Naive thymus-derived CD8-positive, alpha-beta T cell (primary cell): ENCODE results near the gene KRTAP4-16. TPM values are rescaled to one million over a fixed set of nuclear protein-coding genes. Genes with fewer than 3 reads are reported as not detected.
"Not testable (repeated sequence)": the region's sequence is repeated elsewhere in the genome, so short reads cannot be mapped to it uniquely, and the experiment has no call there.

Experiments used
- ATAC-seq, 2 donors: fragments of 150-1000 bp; cut with Tn5 transposase in 1 of 2; sonication (Bioruptor Pico), chemical (Tn5 transposase) in 1 of 2; 1 replicate in 1 of 2; 2 replicates in 1 of 2; pipeline ENCODE4 v1.10.0; 2021; ENCODE audit warnings: mild to moderate bottlenecking in 2 of 2, moderate library complexity in 2 of 2
- POLR2A ChIA-PET: fragments of 350-600 bp; sonication (Branson Sonifier 250); formaldehyde crosslinking; loops from one replicate; lab custom pipeline; 2021; ENCODE audit warnings: antibody characterized with exemption; lab: Charles Lee
- DNase-seq, 10 donors: peaks; one replicate each; pipeline versions ENCODE4 v3.0.0 to v3.0.0-alpha.2; 2020 to 2022
- H3K27ac Mint-ChIP-seq, 10 donors: one replicate each; pipeline ENCODE4 v1.8.0; 2020 to 2022; ENCODE audit warnings: mild to moderate bottlenecking in 10 of 10, mixed read lengths in 10 of 10, moderate library complexity in 4 of 10, inconsistent platforms in 1 of 10
- H3K27me3 Mint-ChIP-seq, 5 donors: one replicate each; pipeline ENCODE4 v1.8.0; 2021 to 2022; ENCODE audit warnings: mixed read lengths in 5 of 5
- H3K36me3 Mint-ChIP-seq, 3 donors: one replicate each; pipeline ENCODE4 v1.8.0; 2020 to 2022; ENCODE audit warnings: mixed read lengths in 3 of 3, mild to moderate bottlenecking in 2 of 3, inconsistent platforms in 1 of 3
- H3K4me1 Mint-ChIP-seq, 4 donors: one replicate each; pipeline ENCODE4 v1.8.0; 2021 to 2022; ENCODE audit warnings: mixed read lengths in 4 of 4
- H3K4me3 Mint-ChIP-seq, 10 donors: one replicate each; pipeline ENCODE4 v1.8.0; 2020 to 2022; ENCODE audit warnings: mild to moderate bottlenecking in 10 of 10, mixed read lengths in 10 of 10, moderate library complexity in 6 of 10, inconsistent platforms in 1 of 10
- H3K9me3 Mint-ChIP-seq, 9 donors: one replicate each; pipeline ENCODE4 v1.8.0; 2020 to 2022; ENCODE audit warnings: mixed read lengths in 9 of 9, mild to moderate bottlenecking in 3 of 9, inconsistent platforms in 1 of 9, moderate library complexity in 1 of 9
- polyA plus RNA-seq, 3 donors: library from polyadenylated mRNA; unstranded; fragments of 300-500 nt; fragmentation: Illumina TruSeq; gene quantifications; one replicate each; pipeline ENCODE4 v1.2.3, GENCODE V29; 2021
- total RNA-seq, 8 experiments: library from RNA in 2 of 8; stranded (reverse) in 2 of 8; gene quantifications; one replicate each; pipeline ENCODE4 v1.2.3 and lab custom pipeline; 2021 to 2026

KRTAP4-16 gene
- total and polyA plus RNA-seq, 5 experiments from 2014 or later = not detected

DNA sequence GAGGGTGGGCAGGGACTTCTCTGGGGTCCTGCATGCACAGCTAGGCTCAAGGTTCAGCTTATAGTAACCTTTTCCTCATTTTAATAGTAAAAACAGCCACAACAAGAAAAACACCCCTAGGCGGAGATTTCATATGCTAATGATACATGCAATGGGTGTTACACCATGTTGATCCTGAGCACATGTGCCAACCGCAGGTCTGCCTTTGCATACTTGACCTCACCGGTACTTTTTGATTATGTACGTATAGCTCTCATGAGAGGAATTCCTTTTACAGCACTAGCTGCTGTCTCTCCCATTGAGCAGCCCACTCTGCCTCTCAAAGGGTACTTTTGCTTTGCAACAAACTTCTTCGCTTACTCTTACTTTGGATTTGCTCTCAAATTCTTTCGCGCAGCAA, 6.0 kb downstream of the KRTAP4-16 start:
- H3K36me3 Mint-ChIP-seq = peaks cover 0 to 5% (median 3%) of the 10 kb centered on the region in 3 donors
- peaks cover 6 to 14% (median 8%) of the 10 kb centered on the region in 5 donors for H3K27me3 Mint-ChIP-seq
- peak overlapping the region in 1 of 10 donors; percentile 34 for H3K27ac Mint-ChIP-seq
- POLR2A ChIA-PET = no interaction called here
- ATAC-seq = no peak
- peaks cover 6 to 17% (median 10%) of the 10 kb centered on the region in 4 donors for H3K4me1 Mint-ChIP-seq
- peaks cover 0 to 7% (median 0%) of the 10 kb centered on the region in 9 donors for H3K9me3 Mint-ChIP-seq
- no peak for DNase-seq
- H3K4me3 Mint-ChIP-seq = no peak overlapping the region

DNA sequence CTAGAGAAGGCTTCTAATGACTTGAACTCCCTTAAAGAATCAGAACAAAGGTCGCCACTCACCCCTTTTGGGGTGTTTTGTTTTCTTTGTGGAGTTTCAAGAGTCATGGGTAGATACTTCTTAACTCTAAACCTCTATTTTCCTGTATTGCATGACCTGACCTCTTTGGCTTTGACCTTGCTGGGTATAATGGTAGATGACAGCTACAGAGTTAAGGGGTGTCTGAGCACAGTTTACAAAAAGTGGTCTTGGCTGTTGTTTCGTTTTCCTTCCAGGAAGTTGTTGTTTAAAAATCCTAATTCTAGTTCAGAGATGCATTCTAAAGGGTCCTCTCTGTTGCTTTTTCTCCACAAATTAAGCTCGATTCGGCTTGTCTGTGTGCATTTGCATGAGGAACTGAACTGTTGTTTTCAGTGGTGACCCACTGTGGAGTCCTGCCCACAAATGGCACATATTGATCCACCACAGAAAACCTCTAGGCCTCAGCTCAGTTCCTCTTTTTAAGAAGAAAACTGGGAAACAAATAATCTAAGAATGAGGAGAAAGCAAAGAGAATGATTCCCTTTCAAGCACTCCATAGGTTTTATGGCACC, 13.2 kb downstream of the KRTAP4-16 start:
- H3K4me3 Mint-ChIP-seq, H3K9me3 Mint-ChIP-seq, H3K36me3 Mint-ChIP-seq, ATAC-seq, DNase-seq, POLR2A ChIA-PET, H3K4me1 Mint-ChIP-seq, H3K27ac Mint-ChIP-seq, H3K27me3 Mint-ChIP-seq: not testable (repeated sequence)

DNA sequence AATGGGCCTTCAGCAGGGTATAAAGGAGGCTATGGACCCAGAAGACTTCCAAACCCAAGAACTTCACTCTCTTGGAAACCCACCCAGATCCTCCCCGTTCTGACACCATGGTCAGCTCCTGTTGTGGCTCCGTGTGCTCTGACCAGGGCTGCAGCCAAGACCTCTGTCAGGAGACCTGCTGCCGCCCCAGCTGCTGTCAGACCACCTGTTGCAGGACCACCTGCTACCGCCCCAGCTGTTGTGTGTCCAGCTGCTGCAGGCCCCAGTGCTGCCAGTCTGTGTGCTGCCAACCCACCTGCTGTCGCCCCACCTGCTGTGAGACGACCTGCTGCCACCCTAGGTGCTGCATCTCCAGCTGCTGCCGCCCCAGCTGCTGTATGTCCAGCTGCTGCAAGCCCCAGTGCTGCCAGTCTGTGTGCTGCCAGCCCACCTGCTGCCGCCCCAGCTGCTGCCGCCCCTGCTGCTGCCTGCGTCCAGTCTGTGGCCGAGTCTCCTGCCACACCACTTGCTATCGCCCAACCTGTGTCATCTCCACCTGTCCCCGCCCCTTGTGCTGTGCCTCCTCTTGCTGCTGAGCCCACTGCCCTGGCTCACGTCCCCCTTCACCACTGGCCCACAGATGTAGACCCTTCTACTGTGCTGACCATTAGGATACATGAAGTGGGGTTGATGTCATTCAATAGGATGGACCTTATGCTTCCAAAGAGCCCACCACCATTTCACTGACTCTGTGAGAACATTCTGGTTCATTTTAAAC, 17.7 kb downstream of the KRTAP4-16 start, which contains the start of gene KRTAP4-7:
KRTAP4-7 (plus strand) TSS at position 51 of the 757 bp plus-strand sequence; CDS start at position 108, 57 bp downstream.
- H3K36me3 Mint-ChIP-seq, H3K27ac Mint-ChIP-seq, H3K4me1 Mint-ChIP-seq, POLR2A ChIA-PET, DNase-seq, H3K27me3 Mint-ChIP-seq, H3K9me3 Mint-ChIP-seq, ATAC-seq, H3K4me3 Mint-ChIP-seq: not testable (repeated sequence)

DNA sequence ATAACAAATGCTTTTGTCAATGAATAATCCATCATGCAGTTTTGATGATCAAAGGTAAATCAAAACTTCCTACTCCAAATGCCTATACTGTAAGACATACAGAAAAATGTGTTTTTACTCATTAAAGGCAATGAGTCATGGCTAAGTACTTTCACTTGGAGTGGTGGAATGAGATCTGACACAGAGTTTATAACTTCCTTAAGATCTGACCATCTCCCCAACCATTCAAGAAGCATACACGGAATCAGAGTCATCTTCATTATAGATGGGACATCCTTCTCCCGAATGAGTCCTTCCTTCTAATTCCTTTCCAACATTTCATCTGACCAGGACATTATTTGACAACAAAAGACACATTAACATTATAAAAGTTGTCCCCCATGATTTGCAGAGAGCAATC, 18.6 kb downstream of the KRTAP4-16 start:
- not testable (repeated sequence) for H3K27ac Mint-ChIP-seq, ATAC-seq, H3K36me3 Mint-ChIP-seq, H3K9me3 Mint-ChIP-seq, H3K27me3 Mint-ChIP-seq, DNase-seq, H3K4me1 Mint-ChIP-seq, H3K4me3 Mint-ChIP-seq
- POLR2A ChIA-PET = interaction anchor here (0.6 kb wide), 1 partner anchor 405 kb away, joined by 5 read pairs; no protein-coding TSS in a partner anchor

DNA sequence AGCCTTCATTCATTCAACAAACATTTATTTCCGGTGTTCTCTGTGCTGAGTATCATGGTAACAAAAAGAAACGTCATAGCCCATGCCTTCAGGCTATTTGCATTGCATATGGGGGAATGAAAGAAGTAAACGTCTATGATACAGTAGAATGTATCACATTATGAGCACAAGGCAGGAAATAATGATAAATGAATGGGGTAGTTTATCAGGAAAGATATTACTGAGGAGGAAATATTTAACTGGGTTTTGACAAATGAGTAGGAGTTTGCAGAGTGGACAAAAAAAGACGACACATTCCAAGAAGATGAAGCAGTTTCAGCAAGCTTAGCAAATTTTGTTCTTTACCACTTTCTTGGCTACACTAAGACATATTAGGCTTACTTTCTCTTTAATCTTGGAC, 19.4 kb downstream of the KRTAP4-16 start:
- POLR2A ChIA-PET = interaction anchor here (0.6 kb wide), 1 partner anchor 404 kb away, joined by 5 read pairs; no protein-coding TSS in a partner anchor
- Mint-ChIP-seq H3K4me3 (no peak overlapping the region), H3K27ac (no peak overlapping the region), H3K36me3 (no peaks in the 10 kb centered on the region), H3K4me1 (no peaks in the 10 kb centered on the region), H3K27me3 (peaks cover 0 to 10% (median 6%) of the 10 kb centered on the region in 5 donors), H3K9me3 (no peaks in the 10 kb centered on the region)
- DNase-seq (no peak), ATAC-seq (no peak)

DNA sequence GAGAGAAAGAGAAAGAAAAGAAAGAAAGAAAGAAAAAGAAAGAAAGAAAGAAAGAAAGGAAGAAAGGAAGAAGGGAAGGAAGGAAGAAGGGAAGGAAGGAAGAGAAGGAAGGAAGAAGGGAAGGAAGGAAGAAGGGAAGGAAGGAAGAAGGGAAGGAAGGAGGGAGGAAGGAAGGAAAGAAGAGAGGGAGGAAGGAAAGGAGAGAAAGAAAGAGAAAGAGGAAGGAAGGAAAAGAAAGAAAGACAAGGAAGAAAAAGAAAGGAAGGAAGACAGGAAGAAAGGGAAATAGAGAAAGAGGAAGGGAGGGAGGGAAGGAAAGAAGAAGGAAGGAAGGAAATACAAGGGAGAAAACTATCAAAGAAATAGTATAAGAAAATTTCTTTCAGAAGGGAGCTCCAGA, 25.2 kb downstream of the KRTAP4-16 start:
- ATAC-seq = no peak
- Mint-ChIP-seq H3K27me3 (peaks cover 4 to 22% (median 15%) of the 10 kb centered on the region in 5 donors), H3K9me3 (no peaks in the 10 kb centered on the region), H3K4me3 (no peak overlapping the region), H3K36me3 (no peaks in the 10 kb centered on the region), H3K27ac (no peak overlapping the region), H3K4me1 (peaks cover 0 to 2% (median 0%) of the 10 kb centered on the region in 4 donors)
- DNase-seq = no peak
- POLR2A ChIA-PET = no interaction called here

DNA sequence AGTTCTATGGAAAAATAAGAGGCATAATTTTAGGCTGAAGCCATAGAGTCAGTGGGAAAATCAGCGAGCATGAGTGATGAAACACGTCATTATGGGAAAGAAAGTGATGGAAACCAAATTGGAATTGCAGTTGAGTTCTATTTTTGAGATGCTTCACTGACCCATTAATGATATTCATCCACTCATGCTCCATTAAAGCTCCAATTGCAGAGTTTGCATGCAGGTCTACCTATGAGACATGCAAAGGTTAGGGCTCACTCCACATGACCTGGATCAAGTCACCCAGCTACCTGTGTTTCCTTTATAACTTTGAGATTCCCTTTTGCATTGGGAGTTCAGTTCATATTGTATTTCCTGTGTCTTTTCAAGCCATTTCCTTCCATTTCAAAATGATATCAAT, 28.3 kb downstream of the KRTAP4-16 start:
- no peak overlapping the region for H3K27ac Mint-ChIP-seq
- peaks cover 0 to 6% (median 2%) of the 10 kb centered on the region in 4 donors for H3K4me1 Mint-ChIP-seq
- POLR2A ChIA-PET = no interaction called here
- no peak overlapping the region for H3K4me3 Mint-ChIP-seq
- H3K9me3 Mint-ChIP-seq = no peaks in the 10 kb centered on the region
- no peak for DNase-seq
- no peaks in the 10 kb centered on the region for H3K36me3 Mint-ChIP-seq
- ATAC-seq = no peak
- peaks cover 4 to 22% (median 12%) of the 10 kb centered on the region in 5 donors for H3K27me3 Mint-ChIP-seq

DNA sequence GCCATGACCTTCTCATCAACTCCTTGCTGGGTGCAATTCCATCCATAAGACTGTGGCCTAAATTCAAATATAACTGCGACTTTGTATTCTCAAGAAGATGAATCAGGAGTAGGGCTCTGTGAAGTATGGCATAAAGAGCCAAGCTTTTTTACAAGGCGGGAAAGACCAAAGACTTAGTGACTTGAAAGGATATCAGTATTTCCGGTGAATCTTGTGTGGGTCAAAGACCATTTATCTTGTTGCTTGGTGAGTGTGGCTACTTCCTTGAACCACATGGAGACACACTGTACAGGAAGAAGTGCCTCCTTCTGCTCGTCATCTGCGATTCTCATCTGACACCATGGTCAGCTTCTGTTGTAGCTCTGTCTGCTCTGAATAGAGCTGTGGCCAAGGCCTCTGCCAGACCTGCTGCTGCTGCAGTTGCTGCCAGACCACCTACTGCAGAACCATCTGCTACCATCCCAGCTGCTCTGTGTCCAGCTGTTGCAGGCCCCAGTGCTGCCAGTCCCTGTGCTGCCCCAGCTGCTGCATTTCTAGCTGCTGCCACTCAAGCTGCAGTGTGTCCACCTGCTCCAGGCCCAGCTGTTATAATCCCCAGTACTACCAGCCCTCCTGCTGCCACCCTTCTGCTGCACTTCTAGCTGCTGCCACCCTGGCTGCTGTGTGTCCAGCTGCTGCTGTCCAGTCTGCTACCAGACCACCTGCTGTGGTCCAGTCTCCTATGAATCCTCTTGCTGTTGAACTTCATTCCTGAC, 30.2 kb downstream of the KRTAP4-16 start:
- no peaks in the 10 kb centered on the region for H3K9me3 Mint-ChIP-seq
- no peaks in the 10 kb centered on the region for H3K36me3 Mint-ChIP-seq
- DNase-seq = no peak
- POLR2A ChIA-PET = no interaction called here
- H3K4me3 Mint-ChIP-seq = no peak overlapping the region
- peaks cover 0 to 6% (median 2%) of the 10 kb centered on the region in 4 donors for H3K4me1 Mint-ChIP-seq
- peaks cover 4 to 19% (median 11%) of the 10 kb centered on the region in 5 donors for H3K27me3 Mint-ChIP-seq
- H3K27ac Mint-ChIP-seq = no peak overlapping the region
- ATAC-seq = no peak

DNA sequence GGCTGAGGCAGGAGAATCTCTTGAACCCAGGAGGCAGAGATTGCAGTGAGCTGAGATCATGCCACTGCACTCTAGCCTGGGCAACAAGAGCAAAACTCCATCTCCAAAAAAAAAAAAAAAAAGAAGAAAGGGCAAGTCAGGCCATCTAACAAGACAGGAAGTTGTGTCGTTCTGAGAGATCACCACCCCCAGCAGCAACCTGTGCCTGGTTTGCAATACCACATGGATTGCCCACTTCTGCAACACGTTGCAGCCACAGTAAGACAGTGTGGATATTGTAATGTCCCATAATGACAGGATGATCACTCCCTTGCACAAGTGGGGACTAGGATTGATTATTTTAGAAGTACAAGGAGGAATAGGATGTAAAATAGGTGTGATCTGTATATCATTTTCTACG, 33.0 kb downstream of the KRTAP4-16 start:
- no peak for ATAC-seq
- no peak for DNase-seq

DNA sequence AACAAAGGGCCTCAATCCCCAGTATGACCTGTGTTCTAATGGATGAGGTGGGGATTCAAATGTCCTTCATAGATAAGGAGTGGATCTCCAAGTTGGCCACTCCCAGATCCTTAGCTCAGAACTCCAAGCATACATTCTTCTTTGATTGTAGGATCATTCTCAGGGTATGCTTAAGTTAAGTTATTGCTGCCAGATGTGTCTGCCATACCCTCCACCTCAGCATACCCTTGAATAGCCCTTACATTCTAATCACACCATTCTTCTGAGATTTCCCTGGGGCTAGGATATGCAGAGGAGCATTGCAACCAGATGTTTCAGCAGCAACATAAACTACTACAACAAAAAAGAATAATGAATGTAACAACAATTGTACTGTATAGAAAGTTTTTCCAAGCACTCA, 34.7 kb downstream of the KRTAP4-16 start:
- POLR2A ChIA-PET = no interaction called here
- no peak overlapping the region for H3K4me3 Mint-ChIP-seq
- ATAC-seq (no peak), DNase-seq (no peak)
- peaks cover 0 to 7% (median 2%) of the 10 kb centered on the region in 5 donors for H3K27me3 Mint-ChIP-seq
- no peak overlapping the region for H3K27ac Mint-ChIP-seq
- no peaks in the 10 kb centered on the region for H3K9me3 Mint-ChIP-seq
- peaks cover 0 to 6% (median 1%) of the 10 kb centered on the region in 4 donors for H3K4me1 Mint-ChIP-seq
- H3K36me3 Mint-ChIP-seq = no peaks in the 10 kb centered on the region

More for the DNA sequence above, 33.0 kb downstream of the KRTAP4-16 start:
- Mint-ChIP-seq H3K27me3 (peaks cover 0 to 2% (median 0%) of the 10 kb centered on the region in 5 donors), H3K9me3 (no peaks in the 10 kb centered on the region), H3K36me3 (no peaks in the 10 kb centered on the region), H3K4me3 (no peak overlapping the region), H3K27ac (no peak overlapping the region), H3K4me1 (peaks cover 0 to 6% (median 1%) of the 10 kb centered on the region in 4 donors)
- POLR2A ChIA-PET = no interaction called here

DNA sequence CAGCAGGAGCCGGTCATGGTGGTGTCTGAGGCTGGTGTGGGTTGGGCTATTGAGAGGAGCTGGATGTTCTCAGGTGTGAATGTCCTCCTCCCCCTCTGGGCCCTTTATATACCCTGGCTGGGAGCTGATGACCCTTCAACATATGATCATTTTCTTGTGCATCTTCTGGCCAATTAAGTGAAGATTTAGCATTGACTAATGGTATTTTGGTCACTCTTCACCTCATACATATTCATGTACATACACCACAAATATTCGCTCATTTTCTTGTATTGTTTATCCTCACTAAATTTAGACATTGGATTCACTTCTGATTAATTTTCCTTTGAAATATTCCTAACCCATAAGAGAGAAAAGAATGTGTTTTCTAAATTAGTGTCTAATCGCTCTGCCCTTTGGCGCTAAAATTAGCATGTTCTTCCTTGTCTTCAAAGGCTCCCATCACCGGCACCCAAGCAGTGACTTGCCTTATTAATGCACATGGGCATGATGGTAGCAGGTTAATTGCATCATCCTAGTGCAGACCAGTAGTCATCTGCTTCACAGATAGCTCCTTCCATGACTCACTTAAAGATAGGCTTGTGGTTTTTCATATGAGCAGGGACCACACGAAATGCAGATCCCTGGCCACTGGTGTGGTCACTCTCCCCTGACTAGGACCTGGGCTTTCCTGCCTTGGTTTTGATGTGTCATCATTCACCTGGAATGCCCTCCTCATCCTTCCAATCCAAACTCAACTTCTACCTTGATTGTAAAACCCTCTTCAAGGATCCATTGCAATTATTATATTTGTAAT, 36.0 kb downstream of the KRTAP4-16 start, which contains the start of gene KRTAP2-4:
KRTAP2-4 (minus strand) TSS at position 51 of the 796 bp plus-strand sequence; CDS start at position 17, 34 bp downstream.
- no peaks in the 10 kb centered on the region for H3K36me3 Mint-ChIP-seq
- H3K27ac Mint-ChIP-seq = no peak within 1 kb of the TSS
- POLR2A ChIA-PET = no interaction called here
- no peak for DNase-seq
- no peaks in the 10 kb centered on the region for H3K9me3 Mint-ChIP-seq
- H3K4me1 Mint-ChIP-seq = peaks cover 0 to 6% (median 1%) of the 10 kb centered on the region in 4 donors
- H3K27me3 Mint-ChIP-seq = peaks cover under 1 to 13% (median 5%) of the 10 kb centered on the region in 5 donors
- ATAC-seq = no peak
- no peak within 1 kb of the TSS for H3K4me3 Mint-ChIP-seq
